NCI-H187 treated with DMSO at 0.1 percent for 48 hours (cell line): Measurements from ENCODE around the gene ARHGEF3.

Source experiments
- DNase-seq: peaks from one replicate; lab custom pipeline; 2025; lab: John Stamatoyannopoulos, UW

The ARHGEF3 gene, protein sequence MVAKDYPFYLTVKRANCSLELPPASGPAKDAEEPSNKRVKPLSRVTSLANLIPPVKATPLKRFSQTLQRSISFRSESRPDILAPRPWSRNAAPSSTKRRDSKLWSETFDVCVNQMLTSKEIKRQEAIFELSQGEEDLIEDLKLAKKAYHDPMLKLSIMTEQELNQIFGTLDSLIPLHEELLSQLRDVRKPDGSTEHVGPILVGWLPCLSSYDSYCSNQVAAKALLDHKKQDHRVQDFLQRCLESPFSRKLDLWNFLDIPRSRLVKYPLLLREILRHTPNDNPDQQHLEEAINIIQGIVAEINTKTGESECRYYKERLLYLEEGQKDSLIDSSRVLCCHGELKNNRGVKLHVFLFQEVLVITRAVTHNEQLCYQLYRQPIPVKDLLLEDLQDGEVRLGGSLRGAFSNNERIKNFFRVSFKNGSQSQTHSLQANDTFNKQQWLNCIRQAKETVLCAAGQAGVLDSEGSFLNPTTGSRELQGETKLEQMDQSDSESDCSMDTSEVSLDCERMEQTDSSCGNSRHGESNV

GRCh38 chr3:56801662-56802377 lies at the start of gene ARHGEF3:
ARHGEF3 (minus strand) TSS chr3:56801949; CDS start chr3:56801798, 151 bp downstream.
- DNase-seq: no peak

DNA sequence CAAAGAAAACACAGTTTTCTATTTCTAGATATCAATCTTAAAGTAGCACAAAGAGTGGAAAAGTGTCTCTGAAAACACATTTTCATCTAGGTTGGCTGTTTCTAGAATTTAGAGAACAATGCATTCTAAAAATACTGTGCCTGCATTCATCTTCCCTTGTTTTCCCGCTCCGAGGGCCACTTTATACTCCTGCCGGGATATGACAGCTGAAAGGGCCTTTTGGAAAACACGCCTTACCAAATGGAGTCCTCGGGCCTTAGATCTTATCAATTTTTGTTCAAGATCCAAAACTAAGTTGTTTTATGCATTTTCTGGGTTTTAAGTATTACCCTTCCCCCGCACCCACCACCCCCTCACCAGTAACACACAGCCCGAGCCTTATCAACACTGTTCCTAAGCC lies 47.9 kb upstream of the ARHGEF3 start:
- DNase-seq: no peak

DNA sequence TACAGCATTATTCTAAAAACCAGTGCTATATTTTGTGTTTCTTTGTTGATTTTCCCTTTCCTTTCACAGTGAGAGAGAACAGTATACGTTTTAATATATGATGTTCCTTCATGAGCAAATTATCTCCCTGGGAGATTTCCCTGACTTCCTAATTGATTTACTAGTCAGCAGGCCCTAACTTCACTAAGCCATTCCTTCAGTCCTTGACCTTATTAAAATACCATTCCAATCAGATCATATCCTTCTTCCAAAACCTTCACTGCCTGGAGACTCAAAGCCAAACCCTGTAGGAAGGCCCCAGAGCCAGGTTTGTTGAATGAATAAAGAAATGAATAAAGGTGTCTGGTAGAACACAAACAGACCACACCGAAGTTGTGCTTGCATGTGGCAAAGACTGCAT lies 43.8 kb upstream of the ARHGEF3 start:
- DNase-seq: no peak

DNA sequence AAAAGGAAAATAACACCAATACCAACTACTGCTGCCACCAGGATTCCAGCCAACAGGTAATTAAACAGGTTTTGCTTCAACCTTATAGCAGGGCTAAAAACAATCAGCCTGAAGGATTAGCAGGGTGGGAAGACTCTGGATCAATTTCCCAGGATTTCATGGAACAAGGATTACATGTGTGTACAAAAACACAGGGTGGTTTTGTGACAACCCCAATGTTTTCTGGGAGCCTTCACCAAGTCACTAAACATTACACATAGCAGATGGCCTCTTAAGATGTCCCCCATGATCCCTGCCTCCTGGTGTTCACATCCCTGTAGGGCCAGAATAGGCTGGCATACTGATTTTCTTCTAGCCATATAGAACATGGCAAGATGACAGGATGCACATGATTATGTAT lies 42.8 kb upstream of the ARHGEF3 start:
- no peak for DNase-seq

DNA sequence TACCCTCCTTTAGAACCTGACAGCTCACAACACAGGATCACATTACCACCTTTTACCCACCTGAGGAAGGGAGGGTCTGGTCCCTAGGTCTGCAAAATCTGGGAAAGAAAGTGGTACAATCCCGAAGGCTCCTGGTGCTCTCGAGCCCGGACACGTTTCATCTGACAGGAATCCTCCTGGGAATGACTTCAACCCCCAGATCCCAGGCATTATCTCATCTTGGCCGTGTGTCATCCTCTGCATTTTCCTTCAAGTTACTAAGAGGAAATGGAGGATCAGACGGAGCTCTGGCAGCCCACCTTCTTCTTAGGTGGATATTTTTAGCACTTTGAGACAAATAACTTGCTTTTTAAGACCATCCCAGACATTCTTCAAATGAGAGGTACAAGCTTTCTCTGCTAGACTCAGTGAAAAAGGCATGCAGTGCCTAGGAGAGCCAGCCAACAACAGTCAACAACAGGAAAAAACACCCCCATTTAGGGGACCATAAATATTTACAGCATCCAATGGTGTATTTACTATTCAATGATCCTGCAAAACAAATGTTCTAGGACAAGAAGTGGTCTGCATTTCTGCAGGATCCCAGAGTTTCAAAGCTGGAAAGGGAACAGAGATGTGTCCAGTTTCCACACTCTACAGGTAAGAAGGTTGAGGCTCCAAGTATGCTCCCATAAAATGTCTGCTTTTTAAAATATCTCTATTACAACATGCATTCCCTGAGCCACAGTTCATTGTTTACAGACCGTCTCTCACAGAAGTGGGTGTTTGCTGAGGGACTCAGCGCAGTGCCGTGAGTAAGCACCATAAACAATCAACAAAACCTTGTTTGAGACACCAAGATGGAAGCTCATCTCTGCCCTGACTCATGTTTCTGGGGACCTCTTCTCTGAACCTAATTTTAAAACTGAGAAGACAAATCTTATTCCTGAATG lies 38.3 kb upstream of the ARHGEF3 start:
- no peak for DNase-seq

DNA sequence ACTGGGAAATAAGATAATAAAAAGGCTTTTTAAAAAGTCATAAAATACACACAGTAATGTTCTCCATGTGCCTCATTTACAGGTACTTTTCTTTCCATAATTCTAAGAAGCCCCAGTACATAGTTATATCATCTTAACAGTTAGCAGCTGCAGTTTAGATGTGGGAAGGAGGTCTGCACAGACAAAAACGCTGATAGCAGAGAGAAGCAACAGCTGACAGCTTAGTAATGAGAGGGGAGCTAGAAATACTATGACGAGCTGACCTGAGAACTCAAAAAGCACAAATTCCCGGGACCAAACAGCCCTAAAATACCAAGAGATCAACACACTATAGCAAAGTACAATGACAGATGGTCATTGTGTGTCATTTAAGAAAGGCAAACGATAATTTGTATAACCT lies 36.7 kb upstream of the ARHGEF3 start:
- no peak for DNase-seq

GRCh38 chr3:56837196-56837955 lies 35.6 kb upstream of the ARHGEF3 start:
- DNase-seq: no peak

DNA sequence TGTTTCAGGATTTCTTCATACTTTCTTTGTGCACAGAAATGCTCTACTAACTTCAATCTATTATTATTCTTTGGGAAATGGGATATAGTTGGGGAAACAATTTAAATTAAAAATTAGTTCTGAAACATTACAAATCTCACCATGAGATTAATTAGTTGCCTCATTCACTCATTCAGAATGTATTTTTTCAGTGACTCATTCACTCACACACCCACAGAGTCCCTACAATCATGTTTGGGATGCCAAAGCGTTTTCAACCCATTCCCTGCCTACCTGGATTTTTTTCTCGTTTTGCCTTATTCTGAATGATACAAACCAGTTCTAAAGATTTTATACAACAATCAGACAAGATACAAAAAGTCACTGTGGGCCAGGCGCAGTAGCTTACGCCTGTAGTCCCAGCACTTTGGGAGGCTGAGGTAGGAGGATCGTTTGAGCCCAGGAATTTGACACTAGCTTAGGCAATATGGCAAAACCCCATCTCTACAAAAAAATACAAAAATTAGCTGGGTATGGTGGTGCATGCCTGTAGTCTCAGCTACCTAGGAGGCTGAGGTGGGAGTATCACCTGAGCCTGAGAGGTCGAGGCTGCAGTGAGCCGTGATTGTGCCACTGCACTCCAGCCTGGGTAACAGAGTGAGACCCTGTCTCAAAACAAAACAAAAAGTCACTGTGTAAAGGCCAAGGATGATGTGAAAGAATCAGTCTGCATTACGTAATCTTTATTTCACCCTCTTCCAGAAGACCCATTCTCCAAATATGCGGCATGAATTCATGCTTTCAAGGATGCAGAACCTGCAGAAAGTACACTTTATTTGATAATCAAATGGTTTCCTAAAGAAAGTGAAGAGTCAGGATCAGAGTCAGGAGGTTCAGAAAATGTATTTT lies 34.8 kb upstream of the ARHGEF3 start:
- DNase-seq: no peak

DNA sequence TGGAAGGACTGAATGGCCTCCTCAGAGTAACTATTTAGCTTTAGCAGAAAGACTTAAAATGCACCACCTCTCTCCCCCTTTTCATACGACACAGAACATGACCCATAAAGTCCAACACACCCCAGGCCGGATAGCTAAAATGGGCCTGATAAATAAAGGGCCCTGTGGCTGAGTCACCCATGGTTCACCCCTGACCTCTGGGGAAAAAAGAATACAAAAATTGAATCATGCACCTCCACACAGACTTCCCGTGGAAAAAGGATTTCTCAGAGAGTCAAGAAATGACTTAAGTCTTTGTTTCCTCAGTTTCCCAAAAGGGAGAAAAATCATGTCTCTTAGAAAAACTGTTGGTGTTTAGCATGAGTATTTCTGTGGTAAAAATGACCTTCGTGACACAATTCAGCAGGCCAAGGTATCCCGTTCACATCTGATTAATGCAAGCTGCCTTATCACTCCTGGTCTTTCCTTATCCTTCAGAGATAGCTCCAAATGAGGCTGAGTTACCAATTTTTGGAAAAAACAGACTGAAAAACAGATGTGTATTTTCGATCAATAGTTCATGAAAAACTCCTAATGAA lies 34.0 kb upstream of the ARHGEF3 start:
- no peak for DNase-seq

- DNase-seq: no peak
Measured at GRCh38 chr3:56833536-56833935, 31.8 kb upstream of the ARHGEF3 start.

GRCh38 chr3:56833022-56833421 lies 31.3 kb upstream of the ARHGEF3 start:
- no peak for DNase-seq

GRCh38 chr3:56831572-56831971 lies 29.8 kb upstream of the ARHGEF3 start:
- DNase-seq: no peak

DNA sequence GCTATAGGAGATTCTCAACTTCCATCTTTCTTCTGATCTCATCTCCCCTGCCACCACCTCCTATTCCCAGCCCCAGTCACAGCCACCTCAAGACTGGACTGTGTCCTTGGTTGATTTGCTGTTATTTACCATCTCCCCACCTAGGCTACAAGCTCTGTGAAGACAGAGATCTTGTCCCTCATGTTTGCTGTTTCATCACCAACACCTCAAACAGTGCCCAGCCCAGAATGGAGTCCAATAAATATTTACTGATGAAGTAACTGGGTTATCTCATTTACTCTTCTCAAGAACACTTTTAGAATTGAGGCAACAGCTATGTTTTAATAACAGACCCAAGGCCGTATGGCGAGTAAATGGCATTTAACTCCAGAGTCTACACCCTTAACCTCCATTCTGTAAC lies 29.1 kb upstream of the ARHGEF3 start:
- no peak for DNase-seq

- no peak for DNase-seq
Measured at GRCh38 chr3:56829533-56829932, 27.8 kb upstream of the ARHGEF3 start.

GRCh38 chr3:56826831-56827722 lies 25.3 kb upstream of the ARHGEF3 start:
- no peak for DNase-seq

- DNase-seq: no peak
Measured at GRCh38 chr3:56825567-56826438, 24.1 kb upstream of the ARHGEF3 start.

- DNase-seq: no peak
Measured at GRCh38 chr3:56823984-56824703, 22.4 kb upstream of the ARHGEF3 start.
